H1 (cell line): ENCODE measurements around the gene PTMS. TPM values are rescaled to one million over a fixed set of nuclear protein-coding genes. Genes with fewer than 3 reads are reported as not detected.

Experiments
- CTCF ChIA-PET: fragments of 300-600 bp; sonication (Branson Sonifier 250); formaldehyde crosslinking; loops from one replicate; lab custom pipeline; 2021; ENCODE audit not compliant: partially characterized antibody; lab: Charles Lee
- POLR2A ChIA-PET: fragments of 300-600 bp; sonication (Branson Sonifier 250); formaldehyde crosslinking; loops from one replicate; lab custom pipeline; 2021; ENCODE audit warnings: inconsistent platforms; ENCODE audit not compliant: partially characterized antibody; lab: Charles Lee
- DNase-seq, 2 experiments: peaks; one replicate each; pipeline versions ENCODE4 v3.0.0 to v3.0.0-alpha.2; 2010 to 2022; ENCODE audit warnings: low spot score in 2 of 2, low read depth in 1 of 2, mixed read lengths in 1 of 2
- FAIRE-seq: peaks from 2 replicates; lab custom pipeline; 2011; peaks lifted over from hg19 to GRCh38; lab: Jason Lieb, UNC
- H2AFZ ChIP-seq: 2 replicates; pipeline ENCODE4 v1.8.1; 2012; ENCODE audit warnings: low read length, inconsistent platforms
- H2AK5ac ChIP-seq: 2 replicates; pipeline ENCODE4 v1.6.1; 2013; ENCODE audit warnings: low read depth, low read length
- H2BK120ac ChIP-seq: replicated peaks from 2 replicates; pipeline ENCODE3; 2013; ENCODE audit warnings: low read depth, low read length, inconsistent platforms
- H2BK12ac ChIP-seq: 2 replicates; pipeline ENCODE4 v1.6.1; 2013; ENCODE audit warnings: low read depth, low read length
- H2BK15ac ChIP-seq: 2 replicates; pipeline ENCODE4 v1.6.1; 2013; ENCODE audit warnings: low read length
- H2BK20ac ChIP-seq: 2 replicates; pipeline ENCODE4 v1.6.1; 2013; ENCODE audit warnings: low read length
- H2BK5ac ChIP-seq: 2 replicates; pipeline ENCODE4 v1.6.1; 2013; ENCODE audit warnings: low read depth, low read length
- H3K14ac ChIP-seq: 2 replicates; pipeline ENCODE4 v1.6.1; 2013; ENCODE audit warnings: inconsistent platforms; ENCODE audit not compliant: insufficient read length
- H3K18ac ChIP-seq: 2 replicates; pipeline ENCODE4 v1.6.1; 2013; ENCODE audit warnings: low read length; ENCODE audit errors: extremely low read depth
- H3K23ac ChIP-seq: 2 replicates; pipeline ENCODE4 v1.6.1; 2013; ENCODE audit warnings: inconsistent platforms; ENCODE audit not compliant: insufficient read length
- H3K23me2 ChIP-seq: 2 replicates; pipeline ENCODE4 v1.6.1; 2013; ENCODE audit warnings: low read depth, low read length
- H3K27ac ChIP-seq: 2 replicates; pipeline ENCODE4 v1.6.1; 2011; ENCODE audit warnings: low read depth, low read length, inconsistent platforms
- H3K27me3 ChIP-seq, 4 experiments: replicated peaks in 1 of 4; 1 replicate in 1 of 4; 2 replicates in 3 of 4; pipeline versions ENCODE4 v1.6.1 to v1.8.1; 2011 to 2013; ENCODE audit warnings: low read length in 3 of 4, mild to moderate bottlenecking in 3 of 4, inconsistent platforms in 2 of 4, mixed read lengths in 2 of 4, moderate library complexity in 1 of 4; ENCODE audit not compliant: control insufficient read depth in 3 of 4, insufficient read depth in 3 of 4; ENCODE audit errors: extremely low read depth in 1 of 4
- H3K36me3 ChIP-seq, 4 experiments: 2 replicates each; pipeline versions ENCODE4 v1.6.1 to v1.8.1; 2011 to 2013; ENCODE audit warnings: mild to moderate bottlenecking in 4 of 4, low read length in 3 of 4, moderate library complexity in 2 of 4, control low read depth in 1 of 4, inconsistent platforms in 1 of 4; ENCODE audit not compliant: insufficient read depth in 4 of 4, control insufficient read depth in 2 of 4
- H3K4ac ChIP-seq: replicated peaks from 2 replicates; pipeline ENCODE3; 2013; ENCODE audit warnings: low read length, low read depth, mixed read lengths, inconsistent platforms; ENCODE audit not compliant: insufficient read length
- H3K4me1 ChIP-seq, 4 experiments: replicated peaks in 1 of 4; 1 replicate in 1 of 4; 2 replicates in 3 of 4; pipeline versions ENCODE4 v1.6.1 to v1.8.1; 2011 to 2013; ENCODE audit warnings: low read length in 3 of 4, inconsistent platforms in 2 of 4, mixed read lengths in 1 of 4; ENCODE audit not compliant: insufficient read depth in 4 of 4, control insufficient read depth in 3 of 4
- H3K4me2 ChIP-seq, 2 experiments: 2 replicates each; pipeline versions ENCODE4 v1.6.1 to v1.8.1; 2011 to 2013; ENCODE audit warnings: low read depth in 2 of 2, low read length in 2 of 2, control low read depth in 1 of 2, inconsistent platforms in 1 of 2, mild to moderate bottlenecking in 1 of 2; ENCODE audit not compliant: insufficient read depth in 1 of 2
- H3K4me3 ChIP-seq, 4 experiments: fragments of 200-600, 300-600 bp in 1 of 4; sonication (generic), shearing (Covaris generic), sonication (Bioruptor Twin) in 1 of 4; 2 replicates each; pipeline versions ENCODE4 v1.5.1 to v1.8.1; 2011 to 2016; ENCODE audit warnings: low read length in 4 of 4, low read depth in 3 of 4, control low read depth in 2 of 4, inconsistent platforms in 2 of 4, mild to moderate bottlenecking in 2 of 4, mixed read lengths in 1 of 4, moderate library complexity in 1 of 4; ENCODE audit not compliant: insufficient read depth in 2 of 4; ENCODE audit errors: extremely low read depth in 1 of 4
- H3K56ac ChIP-seq: replicated peaks from 2 replicates; pipeline ENCODE3; 2013; ENCODE audit warnings: low read depth, mild to moderate bottlenecking, mixed read lengths, low read length, inconsistent platforms; ENCODE audit not compliant: insufficient read length
- H3K79me1 ChIP-seq: 2 replicates; pipeline ENCODE4 v1.6.1; 2013; ENCODE audit warnings: low read depth, low read length, control low read depth
- H3K79me2 ChIP-seq, 2 experiments: 2 replicates each; pipeline versions ENCODE4 v1.6.1 to v1.8.1; 2012 to 2013; ENCODE audit warnings: low read length in 2 of 2, mild to moderate bottlenecking in 2 of 2, inconsistent platforms in 1 of 2; ENCODE audit not compliant: insufficient read depth in 2 of 2, control insufficient read depth in 1 of 2
- H3K9ac ChIP-seq, 4 experiments: replicated peaks in 1 of 4; 1 replicate in 1 of 4; 2 replicates in 3 of 4; pipeline versions ENCODE4 v1.6.1 to v1.8.1; 2011 to 2013; ENCODE audit warnings: low read depth in 3 of 4, low read length in 3 of 4, control low read depth in 2 of 4, mild to moderate bottlenecking in 2 of 4, moderate library complexity in 2 of 4, inconsistent platforms in 1 of 4; ENCODE audit errors: extremely low read depth in 1 of 4
- H3K9me3 ChIP-seq, 2 experiments: 2 replicates each; pipeline versions ENCODE4 v1.6.1 to v1.8.1; 2012 to 2013; ENCODE audit warnings: mild to moderate bottlenecking in 2 of 2, moderate library complexity in 2 of 2, control low read depth in 1 of 2, inconsistent platforms in 1 of 2, low read depth in 1 of 2, low read length in 1 of 2, mixed read lengths in 1 of 2; ENCODE audit not compliant: insufficient read depth in 2 of 2
- H4K20me1 ChIP-seq, 2 experiments: replicated peaks in 1 of 2; 2 replicates each; pipeline versions ENCODE3 to v1.8.1; 2011 to 2013; ENCODE audit warnings: inconsistent platforms in 2 of 2, low read length in 2 of 2, mild to moderate bottlenecking in 1 of 2; ENCODE audit not compliant: insufficient read depth in 2 of 2, control insufficient read depth in 1 of 2
- H4K5ac ChIP-seq: 2 replicates; pipeline ENCODE4 v1.6.1; 2013; ENCODE audit warnings: low read length, low read depth, mixed read lengths, inconsistent platforms; ENCODE audit not compliant: insufficient read length
- H4K8ac ChIP-seq: 2 replicates; pipeline ENCODE4 v1.8.0; 2013; ENCODE audit warnings: mild to moderate bottlenecking, moderate library complexity, low read length, inconsistent platforms; ENCODE audit not compliant: insufficient read depth; ENCODE audit errors: extremely low read depth
- H4K91ac ChIP-seq: replicated peaks from 2 replicates; pipeline ENCODE3; 2013; ENCODE audit warnings: low read length, mixed read lengths, inconsistent platforms; ENCODE audit not compliant: insufficient read length
- ATF2 ChIP-seq: IDR thresholded peaks from 2 replicates; pipeline ENCODE4 v1.6.1; 2012; ENCODE audit warnings: low read length, inconsistent platforms
- CBX5 ChIP-seq: fragments of 300-800, 300-1000 bp; sonication (generic); IDR thresholded peaks from 2 replicates; pipeline ENCODE4 v1.7.1; 2016; ENCODE audit warnings: antibody characterized with exemption, low read length, low read depth
- CREB1 ChIP-seq: IDR thresholded peaks from 2 replicates; pipeline ENCODE4 v1.6.1; 2012; ENCODE audit warnings: inconsistent platforms
- EGR1 ChIP-seq: IDR thresholded peaks from 2 replicates; pipeline ENCODE4 v1.6.1; 2011; ENCODE audit warnings: low read depth, low read length, borderline replicate concordance
- EZH2 ChIP-seq: fragments of 200-600 bp; sonication (generic); IDR thresholded peaks from 2 replicates; pipeline ENCODE4 v1.7.1; 2012; ENCODE audit warnings: low read depth, mild to moderate bottlenecking, moderate library complexity, low read length, inconsistent platforms; ENCODE audit not compliant: severe bottlenecking
- JUN ChIP-seq: IDR thresholded peaks from 2 replicates; pipeline ENCODE4 v1.6.1; 2011; ENCODE audit warnings: low read depth, mild to moderate bottlenecking, improper control_type of control experiment, low read length
- POLR2A ChIP-seq, 2 experiments: IDR thresholded peaks; 1 replicate in 1 of 2; 2 replicates in 1 of 2; pipeline ENCODE4 v1.6.1; 2011; ENCODE audit warnings: low read depth in 2 of 2, low read length in 2 of 2, mild to moderate bottlenecking in 2 of 2; ENCODE audit errors: control extremely low read depth in 1 of 2
- POU5F1 ChIP-seq: IDR thresholded peaks from 2 replicates; pipeline ENCODE4 v1.6.1; 2011; ENCODE audit warnings: low read depth, mild to moderate bottlenecking, low read length, moderate library complexity
- RFX5 ChIP-seq: IDR thresholded peaks from 2 replicates; pipeline ENCODE4 v1.6.1; 2011; ENCODE audit warnings: low read depth, low read length, improper control_type of control experiment, borderline replicate concordance
- SAP30 ChIP-seq: fragments of 300-600 bp; sonication (generic); IDR thresholded peaks from 2 replicates; pipeline ENCODE4 v1.7.1; 2012; ENCODE audit warnings: low read length, moderate library complexity, mild to moderate bottlenecking, inconsistent platforms; ENCODE audit not compliant: insufficient read depth, insufficient replicate concordance
- SIX5 ChIP-seq: IDR thresholded peaks from 2 replicates; pipeline ENCODE4 v1.6.1; 2011; ENCODE audit warnings: mild to moderate bottlenecking, low read depth, low read length
- WGBS, 2 experiments: shearing (Covaris generic) in 1 of 2; methylation state at CpG; one replicate each; pipeline versions ENCODE4 v1.1.6 to v1.1.7; 2013 to 2015; ENCODE audit warnings: low lambda C conversion rate in 2 of 2, mixed read lengths in 2 of 2, inconsistent platforms in 1 of 2, low coverage in 1 of 2, missing lambda C conversion rate in 1 of 2; ENCODE audit not compliant: insufficient replicate concordance in 2 of 2, insufficient coverage in 1 of 2, insufficient read length in 1 of 2; ENCODE audit errors: extremely low coverage in 1 of 2, missing lambda C conversion rate in 1 of 2; 5-methylcytosine and 5-hydroxymethylcytosine counted together
- polyA plus RNA-seq, 7 experiments: library from polyadenylated mRNA; depleted of rRNA in 3 of 7; stranded (reverse) in 5 of 7; unstranded in 2 of 7; fragments of >200 nt in 5 of 7; fragments of 200-250 nt in 2 of 7; gene quantifications; 1 replicate in 5 of 7; 2 replicates in 1 of 7; 4 replicates in 1 of 7; pipeline versions ENCODE4 v1.2.1 to v1.2.3, GENCODE V29; 2011 to 2013; ENCODE audit warnings: missing spikeins in 2 of 7, mixed read lengths in 2 of 7
- total RNA-seq: library from RNA; stranded (reverse); fragmentation: NEBNext Ultra II Directional; extraction: Animal tissue kit (Norgen Biotek cat#: 25700); gene quantifications from 2 replicates; pipeline ENCODE4 v1.2.1, GENCODE V29; 2021
- TF ChIP-seq, protein P1 (sequence below): IDR thresholded peaks from 2 replicates; pipeline ENCODE4 v1.6.1; 2012; ENCODE audit warnings: inconsistent platforms

The PTMS gene
- total and polyA plus RNA-seq, 2 of the 8 experiments (the other 6 are each of a cell fraction or from before 2014, with no cell fraction given), result 444 to 553 TPM

DNA sequence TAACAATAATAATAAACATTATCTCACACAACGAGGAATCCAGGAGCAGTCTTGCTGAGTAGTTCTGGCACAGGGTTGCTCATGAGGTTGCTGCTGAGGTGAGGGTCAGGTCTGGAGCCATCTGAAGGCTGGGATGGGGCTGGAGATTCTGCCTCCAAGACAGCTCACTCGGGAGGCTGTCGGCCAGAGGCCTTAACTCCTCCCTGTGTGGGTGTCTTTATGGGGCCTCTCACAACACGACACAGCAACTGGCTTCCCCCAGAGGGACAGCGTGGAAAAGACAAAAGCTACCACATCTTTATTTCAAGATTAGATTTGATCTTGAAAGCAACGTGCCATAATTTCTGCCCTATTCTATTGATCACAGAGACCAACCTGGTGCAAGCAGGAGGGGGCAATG is 16.0 kb downstream of the PTMS start:
- Histone ChIP-seq H3K4me1 (peaks cover 9 to 22% (median 14%) of the 10 kb centered on the region in 4 experiments), H3K4ac (no peak overlapping the region), H3K79me2 (no peaks in the 10 kb centered on the region), H3K36me3 (no peaks in the 10 kb centered on the region), H3K14ac (no peak overlapping the region), H4K91ac (no peak overlapping the region), H3K79me1 (no peaks in the 10 kb centered on the region), H2BK5ac (no peak overlapping the region), H3K4me3 (no peak overlapping the region), H4K20me1 (no peaks in the 10 kb centered on the region), H2AK5ac (no peak overlapping the region), H2BK120ac (no peak overlapping the region), H4K5ac (no peak overlapping the region), H3K27ac (no peak overlapping the region), H2AFZ (no peak overlapping the region), H3K9me3 (no peaks in the 10 kb centered on the region), H3K18ac (no peak overlapping the region), H2BK12ac (no peak overlapping the region), H2BK15ac (no peak overlapping the region), H3K56ac (no peak overlapping the region), H3K23ac (no peak overlapping the region), H3K4me2 (no peak overlapping the region), H3K9ac (no peak overlapping the region), H4K8ac (no peak overlapping the region; the same call in 1 of the 2 replicates), H2BK20ac (no peak overlapping the region), H3K27me3 (peaks cover 0 to 10% (median 5%) of the 10 kb centered on the region in 4 experiments; a peak in 3 of 7 replicates), H3K23me2 (peaks cover 10% of the 10 kb centered on the region)
- WGBS, 2 experiments, result 88% methylated on average over 6 of the region's 6 CpGs; no CpG with 5 or more reads in 1 of the 2 experiments
- FAIRE-seq (no peak), DNase-seq (no peak)
- ChIA-PET POLR2A (interaction anchor here (1.0 to 10.4 kb wide), 7 partner anchors 11 to 85 kb away, joined by 3 to 97 read pairs (median 4); partner anchors contain the start of genes PTMS and TPI1), CTCF (interaction anchor here (0.9 to 29.6 kb wide), 7 partner anchors 11 to 161 kb away, joined by 3 to 532 read pairs (median 32); partner anchors contain the start of genes GNB3, GPR162, LAG3 and MLF2)
- TF ChIP-seq SIX5, result no peak
- no peak for TF ChIP-seq CREB1
- no peak for TF ChIP-seq POU5F1
- no peak for TF ChIP-seq CBX5
- TF ChIP-seq EGR1, result no peak
- TF ChIP-seq POLR2A (IDR thresholded peaks at IDR 0.05; ENCODE audit: control extremely low read depth in 1 of 2, low read depth in 2 of 2, low read length in 2 of 2), result no peak
- TF ChIP-seq, protein P1, sequence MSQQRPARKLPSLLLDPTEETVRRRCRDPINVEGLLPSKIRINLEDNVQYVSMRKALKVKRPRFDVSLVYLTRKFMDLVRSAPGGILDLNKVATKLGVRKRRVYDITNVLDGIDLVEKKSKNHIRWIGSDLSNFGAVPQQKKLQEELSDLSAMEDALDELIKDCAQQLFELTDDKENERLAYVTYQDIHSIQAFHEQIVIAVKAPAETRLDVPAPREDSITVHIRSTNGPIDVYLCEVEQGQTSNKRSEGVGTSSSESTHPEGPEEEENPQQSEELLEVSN, result no peak
- TF ChIP-seq JUN, result no peak
- no peak for TF ChIP-seq EZH2
- no peak for TF ChIP-seq RFX5
- no peak for TF ChIP-seq SAP30
- TF ChIP-seq ATF2, result no peak
